ENCODE data around the gene EXOSC5.

DNA sequence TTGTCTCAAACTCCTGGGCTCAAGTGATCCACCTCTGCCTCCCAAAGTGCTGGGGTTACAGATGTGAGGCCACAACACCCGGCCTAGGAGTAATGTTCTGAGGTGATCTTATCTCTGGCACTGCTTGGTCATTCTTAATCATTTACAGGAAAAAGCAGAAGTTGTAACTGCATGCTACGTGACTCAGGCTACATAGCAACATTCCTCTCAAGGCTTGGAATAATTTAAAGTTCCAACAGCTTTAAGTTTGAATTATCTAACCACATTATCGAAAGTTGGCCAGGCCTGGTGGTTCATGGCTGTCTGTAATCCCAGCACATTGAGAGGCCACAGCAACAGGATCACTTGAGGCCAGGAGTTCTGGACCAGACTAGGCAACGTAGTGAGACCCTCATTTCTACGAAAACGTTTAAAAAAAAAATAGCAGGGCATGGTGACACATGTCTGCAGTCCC lies 29.3 kb downstream of the EXOSC5 start:
- TF ChIP-seq, protein P1, sequence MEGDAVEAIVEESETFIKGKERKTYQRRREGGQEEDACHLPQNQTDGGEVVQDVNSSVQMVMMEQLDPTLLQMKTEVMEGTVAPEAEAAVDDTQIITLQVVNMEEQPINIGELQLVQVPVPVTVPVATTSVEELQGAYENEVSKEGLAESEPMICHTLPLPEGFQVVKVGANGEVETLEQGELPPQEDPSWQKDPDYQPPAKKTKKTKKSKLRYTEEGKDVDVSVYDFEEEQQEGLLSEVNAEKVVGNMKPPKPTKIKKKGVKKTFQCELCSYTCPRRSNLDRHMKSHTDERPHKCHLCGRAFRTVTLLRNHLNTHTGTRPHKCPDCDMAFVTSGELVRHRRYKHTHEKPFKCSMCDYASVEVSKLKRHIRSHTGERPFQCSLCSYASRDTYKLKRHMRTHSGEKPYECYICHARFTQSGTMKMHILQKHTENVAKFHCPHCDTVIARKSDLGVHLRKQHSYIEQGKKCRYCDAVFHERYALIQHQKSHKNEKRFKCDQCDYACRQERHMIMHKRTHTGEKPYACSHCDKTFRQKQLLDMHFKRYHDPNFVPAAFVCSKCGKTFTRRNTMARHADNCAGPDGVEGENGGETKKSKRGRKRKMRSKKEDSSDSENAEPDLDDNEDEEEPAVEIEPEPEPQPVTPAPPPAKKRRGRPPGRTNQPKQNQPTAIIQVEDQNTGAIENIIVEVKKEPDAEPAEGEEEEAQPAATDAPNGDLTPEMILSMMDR (IDR thresholded peaks at IDR 0.05), result no peak
- TF ChIP-seq EZH2 (IDR thresholded peaks at IDR 0.05; ENCODE audit: borderline replicate concordance, insufficient read depth, low read depth, low read length, poor library complexity, severe bottlenecking), result no peak
